ENCODE data around the gene SCNN1A. TPM values are rescaled to one million over a fixed set of nuclear protein-coding genes. Genes with fewer than 3 reads are reported as not detected.

The SCNN1A gene
- total and polyA plus RNA-seq, 2 of the 13 experiments (the other 11 are each of a cell fraction or from before 2014, with no cell fraction given) = 1.5 to 14.6 TPM

GRCh38 chr12:6336889-6337853, 38.2 kb downstream of the SCNN1A start (continued):
- TF ChIP-seq MYPOP (CRISPR knock-in tag; IDR thresholded peaks at IDR 0.05) (0 out of 2 replicates have a peak, but pooled peaks have one; percentile 36), CEBPG (CRISPR knock-in tag; IDR thresholded peaks at IDR 0.05) (peak; percentile 45; the same call in 1 of the 2 replicates), ZNF136 (CRISPR knock-in tag; IDR thresholded peaks at IDR 0.05; ENCODE audit: low read depth) (0 out of 2 replicates have a peak, but pooled peaks have one; percentile 58), CSRNP1 (CRISPR knock-in tag; IDR thresholded peaks at IDR 0.05) (no peak), ZNF556 (CRISPR knock-in tag; IDR thresholded peaks at IDR 0.05; ENCODE audit: borderline replicate concordance) (0 out of 2 replicates have a peak, but pooled peaks have one; percentile 9), HIC2 (CRISPR knock-in tag; IDR thresholded peaks at IDR 0.05; ENCODE audit: low read depth) (no peak), XRCC5 (optimal IDR thresholded peaks at IDR 0.05; ENCODE audit: low read length) (peak; percentile 4), NFYC (CRISPR knock-in tag; IDR thresholded peaks at IDR 0.05) (no peak), ZNF326 (CRISPR knock-in tag; IDR thresholded peaks at IDR 0.05; ENCODE audit: borderline replicate concordance) (no peak), ZNF605 (CRISPR knock-in tag; IDR thresholded peaks at IDR 0.05) (peak; percentile 52; the same call in 1 of the 2 replicates), SMAD3 (CRISPR knock-in tag; IDR thresholded peaks at IDR 0.05) (no peak), KAT8 (CRISPR knock-in tag; IDR thresholded peaks at IDR 0.05) (0 out of 2 replicates have a peak, but pooled peaks have one; percentile 14), KDM3A (CRISPR knock-in tag; IDR thresholded peaks at IDR 0.05; ENCODE audit: low read depth) (no peak), FLYWCH1 (CRISPR knock-in tag; IDR thresholded peaks at IDR 0.05) (no peak), ZNF687 (CRISPR knock-in tag; IDR thresholded peaks at IDR 0.05) (peak; percentile 84), MED1 (CRISPR knock-in tag; IDR thresholded peaks at IDR 0.05) (0 out of 2 replicates have a peak, but pooled peaks have one; percentile 14), TFAP4 (IDR thresholded peaks at IDR 0.05; ENCODE audit: borderline replicate concordance, low read depth) (0 out of 2 replicates have a peak, but pooled peaks have one; percentile 6), ZBTB7A (CRISPR knock-in tag; IDR thresholded peaks at IDR 0.05) (peak; percentile 15; the same call in 1 of the 2 replicates), ZNF34 (CRISPR knock-in tag; IDR thresholded peaks at IDR 0.05; ENCODE audit: borderline replicate concordance) (no peak)

Measured in HepG2 (cell line).